ENCODE data around the gene ANKLE2. TPM values are rescaled to one million over a fixed set of nuclear protein-coding genes. Genes with fewer than 3 reads are reported as not detected.
A peak's percentile ranks its signal among the peaks of the same experiment; 100 is the strongest.

Gene ANKLE2
- total and polyA plus RNA-seq, 2 of the 13 experiments (the other 11 are each of a cell fraction or from before 2014, with no cell fraction given) = 35.3 to 37.1 TPM

- peak; percentile 84; the same call in 1 of the 2 replicates for TF ChIP-seq POGK (CRISPR knock-in tag; conservative IDR thresholded peaks at IDR 0.05)
- peak; percentile 82 for TF ChIP-seq MAX (IDR thresholded peaks at IDR 0.05)
- TF ChIP-seq ARID4A (CRISPR knock-in tag; IDR thresholded peaks at IDR 0.05; ENCODE audit: borderline replicate concordance) = peak; percentile 94
- 0 out of 2 replicates have a peak, but pooled peaks have one; percentile 30 for TF ChIP-seq ZNF770 (CRISPR knock-in tag; IDR thresholded peaks at IDR 0.05)
- 0 out of 2 replicates have a peak, but pooled peaks have one; percentile 64 for TF ChIP-seq HOXD1 (CRISPR knock-in tag; IDR thresholded peaks at IDR 0.05)
- TF ChIP-seq ZNF318 (CRISPR knock-in tag; IDR thresholded peaks at IDR 0.05) = no peak
- no peak for TF ChIP-seq SMC3 (IDR thresholded peaks at IDR 0.05; ENCODE audit: low read length)
- TF ChIP-seq ZNF562 (CRISPR knock-in tag; IDR thresholded peaks at IDR 0.05; ENCODE audit: borderline replicate concordance) = peak; percentile 44; the same call in 1 of the 2 replicates
- peak; percentile 94 for TF ChIP-seq SP4 (CRISPR knock-in tag; IDR thresholded peaks at IDR 0.05)
Measured at GRCh38 chr12:132687211-132688164, 74.1 kb downstream of the ANKLE2 start, which contains the start of the genes POLE and PXMP2 (continued).
